ENCODE data around the gene ZBTB34.

The ZBTB34 gene

GRCh38 chr9:126847051-126847450, 13.4 kb upstream of the ZBTB34 start:
- DNase-seq, result no peak

GRCh38 chr9:126849591-126850225, 10.7 kb upstream of the ZBTB34 start:
- no peak for DNase-seq

GRCh38 chr9:126851286-126851880, 9.1 kb upstream of the ZBTB34 start:
- DNase-seq, result no peak

- DNase-seq, result no peak
Measured at GRCh38 chr9:126852086-126852688, 8.3 kb upstream of the ZBTB34 start.

GRCh38 chr9:126853667-126854066, 6.8 kb upstream of the ZBTB34 start:
- DNase-seq, result no peak

- no peak for DNase-seq
Measured at GRCh38 chr9:126854734-126855133, 5.7 kb upstream of the ZBTB34 start.

- no peak for DNase-seq
Measured at GRCh38 chr9:126856326-126856877, 4.0 kb upstream of the ZBTB34 start.

GRCh38 chr9:126857261-126857960, 3.0 kb upstream of the ZBTB34 start:
- DNase-seq, result no peak

GRCh38 chr9:126859111-126859510, 1.3 kb upstream of the ZBTB34 start:
- DNase-seq, result no peak

GRCh38 chr9:126860757-126861466, 473 bp downstream of the ZBTB34 start:
- no peak for DNase-seq

- DNase-seq, result no peak
Measured at GRCh38 chr9:126861707-126862103, 1.3 kb downstream of the ZBTB34 start.

- DNase-seq, result no peak
Measured at GRCh38 chr9:126862104-126862761, 1.8 kb downstream of the ZBTB34 start.

- DNase-seq, result no peak
Measured at GRCh38 chr9:126864771-126865170, 4.3 kb downstream of the ZBTB34 start.

GRCh38 chr9:126869368-126869767, 8.9 kb downstream of the ZBTB34 start:
- DNase-seq, result no peak

- DNase-seq, result no peak
Measured at GRCh38 chr9:126872516-126872915, 12.1 kb downstream of the ZBTB34 start.

- no peak for DNase-seq
Measured at GRCh38 chr9:126874546-126875314, 14.3 kb downstream of the ZBTB34 start.

GRCh38 chr9:126875756-126876510, 15.5 kb downstream of the ZBTB34 start:
- DNase-seq, result no peak

- DNase-seq, result no peak
Measured at GRCh38 chr9:126876531-126876930, 16.1 kb downstream of the ZBTB34 start.

- DNase-seq, result no peak
Measured at GRCh38 chr9:126877418-126877817, 17.0 kb downstream of the ZBTB34 start.

- no peak for DNase-seq
Measured at GRCh38 chr9:126879288-126879687, 18.8 kb downstream of the ZBTB34 start.
